Esophagus squamous epithelium (tissue), 4 donors: Measurements from ENCODE around the gene C3orf70.

Experiments
- POLR2A ChIP-seq, 4 donors: fragments of 450-650 bp; IDR thresholded peaks; one replicate each; pipeline ENCODE4 v1.6.1; 2017; ENCODE audit warnings: antibody characterized with exemption in 4 of 4, mild to moderate bottlenecking in 4 of 4, moderate library complexity in 3 of 4
- TF ChIP-seq, protein P1 (sequence below), 6 experiments: fragments of 450-650 bp in 4 of 6; fragments of 200-600 bp in 2 of 6; sonication (generic) in 2 of 6; IDR thresholded peaks; one replicate each; pipeline ENCODE4 v1.5.1; 2016 to 2019; ENCODE audit warnings: antibody characterized with exemption in 6 of 6, mild to moderate bottlenecking in 4 of 6, moderate library complexity in 4 of 6

DNA sequence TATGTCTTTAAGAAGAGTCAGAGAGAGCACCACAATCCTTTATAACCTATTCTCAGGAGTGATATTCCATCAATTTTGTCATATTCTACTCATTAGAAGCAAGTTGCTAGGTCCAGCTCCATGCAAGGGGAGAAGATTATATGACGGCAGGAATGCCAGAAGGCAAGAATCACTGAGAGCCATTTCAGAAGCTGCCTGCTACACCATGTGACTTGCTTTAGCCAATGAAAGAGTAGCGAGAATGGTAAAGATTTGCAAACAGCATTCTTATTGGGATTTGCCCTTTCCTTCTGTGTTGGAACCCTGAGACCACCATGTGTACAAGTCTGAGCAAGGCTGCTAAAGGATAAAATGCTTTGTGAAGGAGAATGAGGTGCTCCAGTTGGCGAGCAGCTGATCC, 4.5 kb upstream of the C3orf70 start:
- TF ChIP-seq, protein P1, sequence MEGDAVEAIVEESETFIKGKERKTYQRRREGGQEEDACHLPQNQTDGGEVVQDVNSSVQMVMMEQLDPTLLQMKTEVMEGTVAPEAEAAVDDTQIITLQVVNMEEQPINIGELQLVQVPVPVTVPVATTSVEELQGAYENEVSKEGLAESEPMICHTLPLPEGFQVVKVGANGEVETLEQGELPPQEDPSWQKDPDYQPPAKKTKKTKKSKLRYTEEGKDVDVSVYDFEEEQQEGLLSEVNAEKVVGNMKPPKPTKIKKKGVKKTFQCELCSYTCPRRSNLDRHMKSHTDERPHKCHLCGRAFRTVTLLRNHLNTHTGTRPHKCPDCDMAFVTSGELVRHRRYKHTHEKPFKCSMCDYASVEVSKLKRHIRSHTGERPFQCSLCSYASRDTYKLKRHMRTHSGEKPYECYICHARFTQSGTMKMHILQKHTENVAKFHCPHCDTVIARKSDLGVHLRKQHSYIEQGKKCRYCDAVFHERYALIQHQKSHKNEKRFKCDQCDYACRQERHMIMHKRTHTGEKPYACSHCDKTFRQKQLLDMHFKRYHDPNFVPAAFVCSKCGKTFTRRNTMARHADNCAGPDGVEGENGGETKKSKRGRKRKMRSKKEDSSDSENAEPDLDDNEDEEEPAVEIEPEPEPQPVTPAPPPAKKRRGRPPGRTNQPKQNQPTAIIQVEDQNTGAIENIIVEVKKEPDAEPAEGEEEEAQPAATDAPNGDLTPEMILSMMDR (IDR thresholded peaks at IDR 0.05) = no peak
- no peak for TF ChIP-seq POLR2A (IDR thresholded peaks at IDR 0.05)
